Mucosa of gallbladder (tissue), 1 donor: ENCODE data around the gene CPA2. TPM values are rescaled to one million over a fixed set of nuclear protein-coding genes. Genes with fewer than 3 reads are reported as not detected.

ENCODE experiments used
- DNase-seq: peaks from one replicate; pipeline ENCODE4 v3.0.0-alpha.2; 2020; ENCODE audit warnings: low spot score
- total RNA-seq: library from RNA; stranded (reverse); gene quantifications from one replicate; pipeline ENCODE4 v1.2.1, GENCODE V29; 2021
- donor health status: DM: no; HTN: no; CAD: no.

Gene CPA2
- total RNA-seq, 1 donor from 2014 or later: 3.3 TPM

GRCh38 chr7:130279286-130279685 is 12.6 kb downstream of the CPA2 start:
- DNase-seq: no peak

- no peak for DNase-seq
These were observed 13.2 kb downstream of the CPA2 start for GRCh38 chr7:130279906-130280305.

- no peak for DNase-seq
These were observed 14.6 kb downstream of the CPA2 start for GRCh38 chr7:130281260-130281659.

- DNase-seq: no peak
These were observed 20.2 kb downstream of the CPA2 start for GRCh38 chr7:130286881-130287280.

GRCh38 chr7:130288168-130288567 is 21.5 kb downstream of the CPA2 start:
- no peak for DNase-seq

- no peak for DNase-seq
These were observed 22.2 kb downstream of the CPA2 start for GRCh38 chr7:130288829-130289228.

GRCh38 chr7:130289478-130289877 is 22.8 kb downstream of the CPA2 start:
- DNase-seq: no peak

GRCh38 chr7:130290745-130291144 is 24.1 kb downstream of the CPA2 start:
- no peak for DNase-seq

- DNase-seq: no peak
These were observed 26.1 kb downstream of the CPA2 start, which contains the start of gene CPA4 for GRCh38 chr7:130292682-130293257. Gene CPA4, plus strand, starts transcription at chr7:130293161. Its CDS starts 20 bp downstream, at chr7:130293181.

GRCh38 chr7:130293521-130293920 is 26.9 kb downstream of the CPA2 start:
- no peak for DNase-seq

GRCh38 chr7:130294314-130294713 is 27.7 kb downstream of the CPA2 start:
- no peak for DNase-seq

- no peak for DNase-seq
These were observed 29.7 kb downstream of the CPA2 start for GRCh38 chr7:130296221-130296951.

GRCh38 chr7:130297628-130298543 is 31.2 kb downstream of the CPA2 start:
- no peak for DNase-seq

- DNase-seq: no peak
These were observed 32.1 kb downstream of the CPA2 start for GRCh38 chr7:130298544-130299326.

GRCh38 chr7:130299866-130300265 is 33.2 kb downstream of the CPA2 start:
- no peak for DNase-seq

GRCh38 chr7:130301501-130302020 is 34.9 kb downstream of the CPA2 start:
- no peak for DNase-seq

- no peak for DNase-seq
These were observed 36.0 kb downstream of the CPA2 start for GRCh38 chr7:130302649-130303048.

- no peak for DNase-seq
These were observed 36.5 kb downstream of the CPA2 start for GRCh38 chr7:130303127-130303526.

GRCh38 chr7:130303551-130303950 is 36.9 kb downstream of the CPA2 start:
- no peak for DNase-seq

GRCh38 chr7:130303982-130304381 is 37.3 kb downstream of the CPA2 start:
- DNase-seq: no peak

- DNase-seq: no peak
These were observed 38.2 kb downstream of the CPA2 start for GRCh38 chr7:130304878-130305277.
